Astrocyte (in vitro differentiated cells and primary cell): Measurements from ENCODE around the gene PAXIP1. TPM values are rescaled to one million over a fixed set of nuclear protein-coding genes. Genes with fewer than 3 reads are reported as not detected.

Source experiments
- DNase-seq: peaks from one replicate; pipeline ENCODE4 v3.0.0-alpha.2; 2010; ENCODE audit warnings: low read depth
- FAIRE-seq: peaks from 2 replicates; lab custom pipeline; 2011; peaks lifted over from hg19 to GRCh38; lab: Jason Lieb, UNC
- H2AFZ ChIP-seq: 2 replicates; pipeline ENCODE4 v1.6.0; 2012; ENCODE audit warnings: low read depth, low read length, inconsistent platforms
- H3K27ac ChIP-seq: 2 replicates; pipeline ENCODE4 v1.5.1; 2011; ENCODE audit warnings: low read depth, low read length, inconsistent platforms
- H3K27me3 ChIP-seq: 2 replicates; pipeline ENCODE4 v1.6.0; 2011; ENCODE audit warnings: low read length, inconsistent platforms; ENCODE audit not compliant: insufficient read depth
- H3K36me3 ChIP-seq: 2 replicates; pipeline ENCODE4 v1.5.1; 2011; ENCODE audit warnings: low read length, inconsistent platforms; ENCODE audit not compliant: insufficient read depth
- H3K4me1 ChIP-seq: 2 replicates; pipeline ENCODE4 v1.5.1; 2011; ENCODE audit warnings: low read length, inconsistent platforms; ENCODE audit not compliant: insufficient read depth
- H3K4me2 ChIP-seq: 2 replicates; pipeline ENCODE4 v1.6.0; 2012; ENCODE audit warnings: low read length, inconsistent platforms
- H3K4me3 ChIP-seq: 2 replicates; pipeline ENCODE4 v1.5.1; 2011; ENCODE audit warnings: low read depth, mild to moderate bottlenecking, low read length, inconsistent platforms; ENCODE audit not compliant: insufficient read depth
- H3K79me2 ChIP-seq: 2 replicates; pipeline ENCODE4 v1.6.0; 2012; ENCODE audit warnings: mild to moderate bottlenecking, low read length, inconsistent platforms; ENCODE audit not compliant: insufficient read depth
- H3K9ac ChIP-seq: 2 replicates; pipeline ENCODE4 v1.6.0; 2012; ENCODE audit warnings: mild to moderate bottlenecking, low read length, inconsistent platforms
- H3K9me3 ChIP-seq: 2 replicates; pipeline ENCODE4 v1.5.1; 2012; ENCODE audit warnings: low read depth, mild to moderate bottlenecking, low read length, inconsistent platforms; ENCODE audit not compliant: insufficient read depth
- H4K20me1 ChIP-seq: 2 replicates; pipeline ENCODE4 v1.6.0; 2012; ENCODE audit warnings: low read length, inconsistent platforms; ENCODE audit not compliant: insufficient read depth
- H3K27ac Mint-ChIP-seq: one replicate; pipeline ENCODE4 v1.8.0; 2021; ENCODE audit warnings: mild to moderate bottlenecking, mixed read lengths; ENCODE audit not compliant: unreplicated experiment
- H3K27me3 Mint-ChIP-seq: one replicate; pipeline ENCODE4 v1.8.0; 2021; ENCODE audit warnings: low read depth, mixed read lengths; ENCODE audit not compliant: unreplicated experiment
- H3K36me3 Mint-ChIP-seq: one replicate; pipeline ENCODE4 v1.8.0; 2021; ENCODE audit warnings: low read depth, mixed read lengths; ENCODE audit not compliant: unreplicated experiment
- H3K4me1 Mint-ChIP-seq: one replicate; pipeline ENCODE4 v1.8.0; 2021; ENCODE audit warnings: low read depth, mixed read lengths; ENCODE audit not compliant: unreplicated experiment
- H3K4me3 Mint-ChIP-seq: one replicate; pipeline ENCODE4 v1.8.0; 2021; ENCODE audit warnings: mild to moderate bottlenecking, moderate library complexity, mixed read lengths; ENCODE audit not compliant: unreplicated experiment
- H3K9me3 Mint-ChIP-seq: one replicate; pipeline ENCODE4 v1.8.0; 2021; ENCODE audit warnings: mild to moderate bottlenecking, mixed read lengths; ENCODE audit not compliant: unreplicated experiment
- CTCF ChIP-seq: IDR thresholded peaks from 2 replicates; pipeline ENCODE4 v1.5.1; 2011; ENCODE audit warnings: low read depth, mild to moderate bottlenecking, inconsistent platforms, low read length, moderate library complexity; ENCODE audit not compliant: insufficient read depth
- EZH2 ChIP-seq: IDR thresholded peaks from 2 replicates; pipeline ENCODE4 v1.6.1; 2012; ENCODE audit warnings: mild to moderate bottlenecking, low read length, inconsistent platforms; ENCODE audit not compliant: insufficient read depth
- total RNA-seq: library from RNA; stranded (reverse); gene quantifications from 2 replicates; pipeline ENCODE4 v1.2.1, GENCODE V29; 2021

The PAXIP1 gene
- total RNA-seq, 1 donor from 2014 or later = 12.7 TPM

DNA sequence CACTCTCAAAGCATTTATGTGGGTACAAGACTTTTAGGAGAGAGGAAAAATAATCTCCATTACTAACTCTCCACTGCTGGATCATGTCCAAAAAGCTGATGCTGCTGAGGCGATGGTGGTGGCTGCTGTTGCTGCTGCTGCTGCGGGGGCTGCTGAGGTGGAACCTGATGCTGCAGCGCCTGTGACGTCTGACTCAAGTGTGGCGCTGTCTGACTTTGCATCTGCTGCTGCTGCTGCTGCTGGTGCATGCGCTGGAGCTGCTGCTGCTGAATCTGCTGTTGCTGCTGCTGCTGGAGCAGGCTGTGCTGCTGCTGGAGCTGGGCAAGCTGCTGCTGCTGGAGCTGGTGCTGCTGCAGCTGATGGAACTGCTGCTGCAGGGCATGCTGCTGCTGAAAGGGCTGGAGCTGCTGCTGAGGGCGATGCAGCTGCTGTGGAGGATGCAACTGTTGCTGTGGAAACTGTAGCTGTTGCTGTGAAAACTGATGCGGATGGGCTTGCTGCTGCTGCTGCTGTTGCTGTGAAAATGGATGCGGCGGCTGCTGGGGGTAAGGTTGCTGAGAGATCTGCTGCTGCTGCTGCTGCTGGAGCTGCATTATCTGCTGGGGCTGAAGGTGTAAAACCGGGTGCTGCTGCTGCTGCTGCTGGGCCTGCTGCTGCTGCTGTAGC lies 34.5 kb downstream of the PAXIP1 start:
- Histone ChIP-seq H3K27ac (no peak overlapping the region), H3K36me3 (peaks cover 19% of the 10 kb centered on the region), H4K20me1 (peaks cover 16% of the 10 kb centered on the region), H3K4me1 (no peaks in the 10 kb centered on the region), H3K4me2 (no peak overlapping the region), H3K27me3 (no peaks in the 10 kb centered on the region), H3K9ac (no peak overlapping the region), H3K4me3 (no peak overlapping the region), H2AFZ (no peak overlapping the region), H3K9me3 (no peaks in the 10 kb centered on the region), H3K79me2 (peaks cover 7% of the 10 kb centered on the region)
- Mint-ChIP-seq H3K4me1 (peaks cover 2% of the 10 kb centered on the region), H3K27me3 (no peaks in the 10 kb centered on the region), H3K36me3 (peaks cover 21% of the 10 kb centered on the region), H3K27ac (no peak overlapping the region), H3K9me3 (no peaks in the 10 kb centered on the region), H3K4me3 (no peak overlapping the region)
- DNase-seq = no peak
- FAIRE-seq = no peak
- TF ChIP-seq EZH2 = no peak
- no peak for TF ChIP-seq CTCF

- Mint-ChIP-seq H3K36me3 (peaks cover 19% of the 10 kb centered on the region), H3K27me3 (no peaks in the 10 kb centered on the region), H3K4me1 (no peaks in the 10 kb centered on the region), H3K4me3 (no peak overlapping the region), H3K27ac (no peak overlapping the region), H3K9me3 (no peaks in the 10 kb centered on the region)
- TF ChIP-seq CTCF = no peak
- TF ChIP-seq EZH2 = no peak
- H3K4me3 ChIP-seq = no peak overlapping the region
- peaks cover 19% of the 10 kb centered on the region for H3K36me3 ChIP-seq
- no peaks in the 10 kb centered on the region for H3K9me3 ChIP-seq
- FAIRE-seq = no peak
- H3K9ac ChIP-seq = no peak overlapping the region
- H4K20me1 ChIP-seq = peaks cover 16% of the 10 kb centered on the region
- no peak for DNase-seq
- no peaks in the 10 kb centered on the region for H3K79me2 ChIP-seq
- H3K4me2 ChIP-seq = no peak overlapping the region
- no peaks in the 10 kb centered on the region for H3K27me3 ChIP-seq
- no peaks in the 10 kb centered on the region for H3K4me1 ChIP-seq
- no peak overlapping the region for H3K27ac ChIP-seq
- H2AFZ ChIP-seq = no peak overlapping the region
These were observed 35.4 kb downstream of the PAXIP1 start for GRCh38 chr7:154967401-154967955.

DNA sequence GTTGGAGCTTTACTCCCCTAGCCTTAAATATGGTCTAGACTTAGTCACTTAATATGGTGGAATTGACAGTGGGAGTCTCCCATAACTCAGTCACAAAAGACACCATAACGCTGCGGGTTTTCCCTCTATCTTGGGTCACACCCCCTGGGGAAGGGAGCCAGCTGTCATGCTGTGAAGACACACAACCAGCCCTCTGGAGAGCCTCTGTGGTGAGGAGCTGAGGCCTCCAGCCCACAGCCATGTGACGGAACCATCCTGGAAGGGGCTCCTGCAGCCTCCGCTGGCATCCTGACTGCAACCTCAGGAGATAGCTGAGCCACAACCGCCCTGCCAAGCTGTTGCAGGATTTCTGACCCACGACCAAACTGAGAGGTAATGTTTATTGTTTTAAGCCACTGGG lies 37.9 kb downstream of the PAXIP1 start:
- Histone ChIP-seq H3K79me2 (no peaks in the 10 kb centered on the region), H3K9me3 (no peaks in the 10 kb centered on the region), H3K9ac (no peak overlapping the region), H3K4me1 (no peaks in the 10 kb centered on the region), H2AFZ (no peak overlapping the region), H3K27me3 (no peaks in the 10 kb centered on the region), H3K36me3 (peaks cover 21% of the 10 kb centered on the region), H4K20me1 (peaks cover 16% of the 10 kb centered on the region), H3K4me3 (no peak overlapping the region), H3K27ac (no peak overlapping the region), H3K4me2 (no peak overlapping the region)
- Mint-ChIP-seq H3K4me1 (peaks cover 4% of the 10 kb centered on the region), H3K36me3 (peaks cover 26% of the 10 kb centered on the region), H3K9me3 (no peaks in the 10 kb centered on the region), H3K27ac (no peak overlapping the region), H3K27me3 (no peaks in the 10 kb centered on the region), H3K4me3 (no peak overlapping the region)
- TF ChIP-seq CTCF = no peak
- TF ChIP-seq EZH2 = no peak
- peak; percentile 6 for DNase-seq
- no peak for FAIRE-seq
